GM19463 (cell line): Measurements from ENCODE around the gene WDR7.
"Not testable (repeated sequence)": the region's sequence is repeated elsewhere in the genome, so short reads cannot be mapped to it uniquely, and the experiment has no call there.

Source experiments
- ATAC-seq: cut with Tn5 transposase; IDR thresholded peaks from one replicate; pipeline ENCODE4 v1.9.1; 2021; ENCODE audit warnings: mild to moderate bottlenecking, moderate library complexity; ENCODE audit not compliant: unreplicated experiment

Gene WDR7

DNA sequence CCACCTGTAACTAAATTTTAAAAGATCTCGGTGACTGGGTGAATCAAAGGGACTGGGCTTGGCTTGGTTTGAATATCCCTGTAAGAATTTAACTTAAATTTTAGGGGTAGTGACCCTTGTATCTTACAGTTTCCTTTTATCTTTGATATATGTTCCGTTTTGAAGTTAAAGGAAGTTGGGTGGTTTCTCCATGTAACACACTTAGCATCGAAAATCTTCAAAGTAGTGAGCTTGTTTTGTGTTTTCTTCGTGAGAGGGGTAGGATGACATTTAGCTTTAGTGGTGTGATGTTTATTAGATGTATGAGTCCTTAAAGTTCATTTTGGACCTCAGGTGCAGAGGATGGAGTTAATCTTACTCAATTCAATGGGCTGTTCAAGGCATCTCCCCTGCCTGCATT, 1.6 kb downstream of the WDR7 start:
- no peak for ATAC-seq

DNA sequence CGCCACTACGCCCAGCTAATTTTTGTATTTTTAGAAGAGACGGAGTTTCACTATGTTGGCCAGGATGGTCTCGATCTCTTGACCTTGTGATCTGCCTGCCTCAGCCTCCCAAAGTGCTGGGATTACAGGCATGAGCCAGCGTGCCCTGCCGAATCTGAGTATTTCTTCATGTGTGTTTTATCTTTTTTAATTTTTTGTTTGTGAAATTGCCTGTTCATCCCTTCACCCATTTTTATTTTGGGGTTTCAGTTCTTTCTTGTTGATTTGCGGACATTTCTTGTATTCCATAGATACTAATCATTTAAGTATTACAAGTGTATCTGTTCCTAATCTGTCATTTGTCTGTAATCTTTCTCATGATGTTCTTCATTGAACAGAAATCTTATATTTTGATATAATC, 3.1 kb downstream of the WDR7 start:
- not testable (repeated sequence) for ATAC-seq

DNA sequence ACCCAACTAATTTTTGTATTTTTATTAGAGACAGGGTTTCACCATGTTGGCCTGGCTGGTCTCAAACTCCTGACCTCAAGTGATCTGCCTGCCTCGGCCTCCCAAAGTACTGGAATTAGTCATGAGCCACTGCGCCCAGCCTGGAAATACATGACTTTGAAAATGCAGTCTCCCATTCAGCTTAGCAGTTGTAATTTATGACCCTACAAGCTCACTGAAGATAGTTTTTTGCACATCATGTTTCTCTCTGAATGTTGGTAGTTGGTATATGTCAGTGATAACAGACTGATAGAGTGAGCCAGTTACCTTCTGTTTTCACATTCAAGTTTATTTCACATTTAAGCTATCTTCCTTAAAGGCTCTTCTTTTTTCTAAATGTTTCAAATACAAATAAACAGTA, 7.1 kb downstream of the WDR7 start:
- ATAC-seq, result no peak

DNA sequence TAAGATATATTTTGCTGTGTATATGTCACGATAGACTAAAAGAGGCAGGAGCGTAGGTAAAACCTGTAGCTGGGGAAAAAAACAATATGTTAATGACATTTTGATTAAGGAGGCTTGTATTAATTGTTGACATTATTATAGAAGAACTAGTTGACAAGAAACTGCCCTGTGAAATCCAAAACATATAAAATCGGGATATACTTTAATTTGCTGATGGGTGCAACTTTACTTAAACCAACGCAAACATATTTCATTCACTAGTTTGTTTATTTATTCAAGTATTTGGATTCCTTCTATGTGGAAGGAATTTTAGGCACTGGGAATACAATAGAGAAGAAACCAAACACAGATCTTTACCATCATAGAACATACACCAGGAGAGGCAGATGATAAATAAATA, 8.0 kb downstream of the WDR7 start:
- no peak for ATAC-seq

DNA sequence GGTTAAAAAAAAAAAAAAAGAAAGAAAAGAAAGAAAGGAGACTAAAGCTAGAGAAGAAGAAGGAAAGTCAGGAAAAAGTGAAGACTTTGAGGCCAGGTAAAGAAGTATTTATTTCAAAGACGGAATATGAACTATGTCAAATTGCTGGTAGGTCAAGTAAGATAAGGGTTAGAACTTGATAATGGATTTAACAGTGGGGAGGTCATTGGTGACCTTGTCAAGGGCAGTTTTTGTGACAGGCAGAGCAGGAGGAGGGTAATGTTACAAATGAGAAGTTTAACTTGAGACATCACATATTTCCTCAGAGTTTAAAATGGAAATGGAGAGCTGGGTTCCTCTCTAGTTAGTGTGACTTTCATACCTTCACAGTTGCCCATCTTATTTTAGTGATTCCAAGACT, 9.5 kb downstream of the WDR7 start:
- ATAC-seq, result no peak

DNA sequence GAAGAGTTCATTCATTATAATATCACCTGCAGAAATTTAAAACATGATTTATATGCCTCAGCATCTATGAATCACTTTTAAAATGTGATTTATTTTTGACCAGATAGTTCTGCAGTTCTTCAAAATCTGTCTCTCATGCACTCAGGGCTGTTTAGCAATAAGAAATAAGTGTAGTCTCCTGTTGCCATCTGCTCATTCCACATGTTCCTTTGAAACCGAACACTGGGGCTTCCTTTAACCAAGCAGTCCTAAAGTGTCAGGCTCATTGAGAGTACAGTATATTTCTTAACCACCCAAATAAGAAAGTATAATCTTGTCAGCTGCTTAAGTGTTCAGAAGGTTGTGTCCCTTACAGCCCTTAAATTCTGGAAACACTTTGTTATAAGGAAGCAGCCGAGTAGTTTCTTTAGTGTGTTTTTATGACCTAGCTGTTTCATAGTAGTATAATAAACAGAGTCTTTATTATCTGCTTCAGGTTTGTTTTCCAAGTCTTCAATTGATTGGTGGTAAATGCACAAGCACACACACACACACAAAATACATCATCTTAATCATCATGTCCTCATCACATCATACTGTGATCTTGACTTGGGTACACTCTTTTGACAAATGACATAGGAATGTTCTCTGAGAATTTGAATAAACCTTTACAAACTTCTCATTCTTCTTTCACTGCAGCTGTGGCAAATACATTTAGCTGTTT, 10.4 kb downstream of the WDR7 start:
- ATAC-seq, result no peak

DNA sequence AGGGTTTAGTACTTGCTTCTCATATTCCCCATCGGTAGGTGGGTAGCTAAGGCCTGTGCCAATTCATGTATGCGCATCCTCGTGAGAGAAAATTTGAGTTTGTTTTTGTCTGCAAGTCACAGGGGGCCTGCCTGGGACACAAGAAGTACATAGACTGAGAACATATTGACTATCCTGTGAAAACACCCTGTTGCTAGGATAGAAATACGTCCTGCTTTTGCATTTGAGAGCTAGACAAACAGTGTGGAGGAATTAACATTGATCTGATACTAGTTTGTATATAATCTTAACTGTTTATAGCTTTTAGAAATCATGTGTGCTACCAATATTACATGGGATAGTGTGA, 10.9 kb downstream of the WDR7 start:
- no peak for ATAC-seq

DNA sequence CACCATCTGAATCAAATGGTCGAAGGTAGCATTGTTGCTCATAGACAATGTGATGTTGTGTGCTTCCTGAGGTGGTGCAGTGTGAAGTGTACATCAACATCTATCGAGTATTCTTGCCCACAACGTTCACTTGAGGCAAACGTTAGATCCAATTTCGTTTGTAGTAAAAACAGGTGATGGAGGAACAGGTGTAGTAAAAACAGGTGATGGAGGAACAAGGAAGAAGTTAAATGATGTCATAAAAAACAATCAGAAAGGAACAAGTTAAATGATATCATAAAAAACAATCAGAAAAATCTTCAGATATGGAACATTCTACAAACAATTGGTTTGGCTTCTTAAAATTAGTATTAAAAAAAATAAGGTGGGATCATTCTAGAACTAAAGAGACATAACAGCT, 11.3 kb downstream of the WDR7 start:
- no peak for ATAC-seq

DNA sequence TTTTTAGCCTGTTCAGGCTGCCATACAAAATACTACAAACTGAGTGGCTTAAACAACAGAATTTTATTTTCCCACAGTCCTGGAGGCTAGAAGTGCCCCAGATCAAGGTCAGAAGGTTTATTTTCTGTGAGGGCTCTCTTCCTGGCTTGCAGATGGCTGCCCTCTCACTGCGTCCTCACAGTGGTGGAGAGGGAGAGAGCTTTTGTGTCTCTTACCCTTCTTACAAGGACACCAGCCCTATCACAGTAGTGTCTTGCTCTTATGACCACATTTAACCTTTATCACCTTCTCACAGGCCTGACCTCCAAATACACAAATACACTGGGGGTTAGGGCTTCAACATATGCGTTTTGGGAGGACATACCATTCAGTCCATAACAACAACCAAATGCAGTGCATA, 11.7 kb downstream of the WDR7 start:
- ATAC-seq, result no peak

DNA sequence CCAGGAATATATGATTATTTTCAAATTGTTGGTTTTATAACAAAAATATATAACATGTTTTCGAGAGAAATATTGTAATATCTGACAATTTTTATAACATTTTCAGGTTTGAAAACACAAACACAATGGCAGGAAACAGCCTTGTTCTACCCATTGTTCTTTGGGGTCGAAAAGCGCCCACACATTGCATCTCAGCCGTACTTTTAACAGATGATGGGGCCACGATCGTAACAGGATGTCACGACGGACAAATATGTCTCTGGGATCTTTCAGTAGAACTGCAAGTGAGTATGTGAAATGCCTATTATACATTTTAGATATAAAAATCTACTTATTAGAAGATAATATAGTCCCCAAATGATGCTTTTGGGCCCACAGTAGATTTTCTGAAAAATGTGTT, 21.2 kb downstream of the WDR7 start:
- ATAC-seq, result no peak

DNA sequence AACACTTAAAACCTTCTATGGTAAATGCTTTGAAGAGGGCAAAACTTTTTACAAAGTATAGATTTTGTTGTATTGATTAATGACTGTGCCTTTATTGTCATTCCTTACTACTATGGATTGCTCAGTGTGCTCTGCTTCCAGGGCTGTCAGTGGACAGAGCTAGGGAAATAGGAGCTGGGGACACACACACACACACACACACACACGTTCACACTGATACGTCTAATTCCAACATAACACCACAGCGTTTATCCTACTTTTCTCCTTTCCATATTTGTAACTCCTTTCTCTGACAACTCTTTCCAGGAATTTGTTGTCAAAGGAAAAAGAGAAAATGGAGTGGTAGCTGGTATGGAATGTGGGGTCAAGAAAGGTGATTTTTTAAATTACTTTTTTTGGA, 21.8 kb downstream of the WDR7 start:
- no peak for ATAC-seq

DNA sequence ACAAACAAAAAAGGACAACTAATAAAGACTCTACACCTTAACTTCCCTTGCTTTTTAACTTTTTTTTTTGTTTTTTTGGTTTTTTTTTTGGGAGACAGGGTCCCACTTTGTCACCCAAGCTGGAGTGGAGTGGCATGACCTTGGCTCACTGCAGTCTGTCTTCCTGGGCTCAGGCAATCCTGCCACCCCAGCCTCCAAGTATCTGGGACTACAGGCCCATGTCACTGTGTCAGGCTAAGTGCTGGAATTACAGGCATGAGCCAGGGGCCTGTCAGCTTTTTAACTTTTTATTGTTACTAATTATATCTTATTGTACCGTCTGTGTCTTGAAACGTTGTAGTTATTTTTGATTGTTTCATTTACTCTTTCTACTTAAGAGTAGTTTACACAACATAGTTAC, 25.5 kb downstream of the WDR7 start:
- ATAC-seq, result no peak

DNA sequence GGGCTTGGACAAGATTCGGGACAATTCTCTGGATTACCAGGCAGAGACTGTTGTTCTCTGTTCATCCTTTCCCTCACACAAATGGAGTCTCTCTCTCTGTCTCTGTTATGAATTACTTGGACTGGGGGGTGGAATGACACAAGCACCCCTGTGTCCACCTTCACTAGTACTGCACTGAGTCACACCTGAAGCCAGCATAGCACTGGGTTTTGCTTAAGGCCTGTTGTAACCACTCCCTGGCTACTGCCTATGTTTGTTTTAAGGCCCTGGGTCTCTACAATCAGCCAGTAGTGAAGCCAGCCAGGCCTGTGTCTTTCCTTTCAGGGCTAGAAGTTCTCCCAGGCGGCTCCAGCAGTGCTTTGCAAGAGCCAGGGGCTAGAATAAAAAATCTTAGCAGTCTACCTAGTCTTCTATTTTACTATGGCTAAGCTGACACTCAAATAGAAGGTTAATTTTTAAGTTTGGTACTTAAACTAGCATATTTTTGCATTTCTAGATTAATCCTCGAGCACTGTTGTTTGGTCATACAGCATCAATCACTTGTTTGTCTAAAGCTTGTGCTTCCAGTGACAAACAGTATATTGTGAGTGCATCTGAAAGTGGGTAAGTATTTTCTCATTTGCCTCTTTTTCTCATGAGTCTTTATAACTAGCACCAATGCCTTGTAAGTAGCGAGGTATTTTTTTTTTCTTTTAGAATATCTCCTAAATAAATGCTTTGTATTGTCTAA, 27.8 kb downstream of the WDR7 start:
- ATAC-seq, result no peak

DNA sequence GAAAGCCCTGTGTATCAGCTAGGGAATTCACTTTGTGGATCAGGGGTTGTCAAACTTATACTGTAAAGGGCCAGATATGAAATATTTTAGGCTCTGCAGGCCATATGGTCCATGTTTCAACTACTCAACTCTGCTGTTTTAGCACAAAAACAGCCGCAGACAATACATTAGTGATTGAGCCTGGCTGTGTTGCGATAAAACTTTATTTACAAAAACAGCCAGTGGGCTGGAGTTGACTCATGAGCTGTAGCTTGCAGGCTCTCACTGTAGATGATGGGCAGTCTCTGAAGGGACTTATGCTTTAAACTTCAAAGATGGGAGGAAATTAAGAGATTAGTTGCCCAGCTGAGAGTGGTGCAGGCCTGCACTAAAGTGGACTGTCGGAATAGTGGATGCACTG, 33.1 kb downstream of the WDR7 start:
- no peak for ATAC-seq

DNA sequence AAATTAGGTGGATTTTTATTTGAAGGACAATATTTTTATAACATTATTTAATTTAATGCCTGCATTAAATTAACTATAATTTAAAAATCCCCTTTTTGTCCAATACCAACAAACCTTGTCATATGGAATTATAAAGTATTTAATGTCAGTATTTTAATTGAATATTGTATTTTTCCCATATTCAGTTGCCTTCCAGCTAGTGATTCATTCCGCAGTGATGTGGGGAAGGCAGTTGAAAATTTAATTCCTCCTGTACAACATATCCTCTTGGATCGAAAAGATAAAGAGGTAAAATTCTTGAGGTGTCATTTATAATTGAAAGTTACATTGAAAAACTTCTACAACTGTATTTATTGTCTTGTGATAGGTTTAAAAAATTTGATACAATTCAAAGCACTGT, 40.4 kb downstream of the WDR7 start:
- no peak for ATAC-seq

DNA sequence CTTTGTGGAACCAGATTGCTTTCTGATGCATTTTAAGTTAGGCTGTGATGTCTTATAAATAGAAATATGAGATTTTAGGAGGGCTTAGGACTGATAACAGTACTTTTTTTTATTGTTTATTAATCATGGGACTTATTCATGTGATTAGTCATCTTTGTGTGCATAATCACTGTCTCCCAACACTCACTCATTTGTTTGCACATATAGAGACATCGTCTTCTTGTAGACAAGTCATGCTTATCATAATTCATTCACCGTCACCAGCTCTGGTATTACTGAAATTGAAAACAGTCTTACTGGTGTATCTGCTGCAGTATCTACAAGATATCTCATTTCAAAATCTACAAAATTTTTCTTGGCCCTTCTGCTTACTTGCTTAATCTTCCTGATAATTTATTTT, 45.8 kb downstream of the WDR7 start:
- ATAC-seq, result no peak

DNA sequence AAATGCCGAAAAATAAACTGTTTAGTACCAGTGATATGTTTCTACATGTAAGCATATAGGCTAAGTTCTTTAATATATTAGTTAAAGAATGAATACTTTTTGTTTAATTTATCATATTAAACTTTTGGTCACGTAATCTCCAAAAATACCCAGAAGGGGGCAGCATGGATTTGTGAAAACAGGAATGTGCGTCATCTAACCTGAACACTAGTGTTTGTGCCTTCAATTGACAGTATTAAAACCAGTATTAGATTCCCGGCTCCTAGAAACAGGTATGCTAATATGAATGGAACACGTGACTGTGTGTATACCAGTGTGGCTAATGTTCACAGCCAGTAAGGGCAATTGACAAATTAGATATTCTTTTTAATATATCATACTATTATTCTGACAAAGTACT, 51.8 kb downstream of the WDR7 start:
- ATAC-seq, result no peak

DNA sequence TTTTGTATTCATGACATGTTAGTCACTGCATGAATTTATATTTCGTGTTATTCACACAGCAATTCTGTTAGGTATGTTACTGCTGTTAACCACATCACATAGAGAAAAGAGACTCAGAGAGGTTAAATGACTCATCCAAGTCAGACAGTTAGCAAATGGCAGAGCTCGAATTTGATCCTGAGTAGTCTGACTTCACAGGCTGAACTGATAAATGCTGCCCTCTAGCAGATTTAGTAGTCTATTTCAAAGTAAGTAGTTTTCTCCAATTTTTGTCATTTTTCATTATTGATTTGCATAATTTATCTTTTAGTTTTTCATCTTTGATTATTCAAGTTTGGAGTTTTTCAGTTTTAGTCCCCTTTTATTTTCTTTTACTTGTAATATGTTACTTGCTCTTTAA, 58.3 kb downstream of the WDR7 start:
- peak; percentile 100 for ATAC-seq

DNA sequence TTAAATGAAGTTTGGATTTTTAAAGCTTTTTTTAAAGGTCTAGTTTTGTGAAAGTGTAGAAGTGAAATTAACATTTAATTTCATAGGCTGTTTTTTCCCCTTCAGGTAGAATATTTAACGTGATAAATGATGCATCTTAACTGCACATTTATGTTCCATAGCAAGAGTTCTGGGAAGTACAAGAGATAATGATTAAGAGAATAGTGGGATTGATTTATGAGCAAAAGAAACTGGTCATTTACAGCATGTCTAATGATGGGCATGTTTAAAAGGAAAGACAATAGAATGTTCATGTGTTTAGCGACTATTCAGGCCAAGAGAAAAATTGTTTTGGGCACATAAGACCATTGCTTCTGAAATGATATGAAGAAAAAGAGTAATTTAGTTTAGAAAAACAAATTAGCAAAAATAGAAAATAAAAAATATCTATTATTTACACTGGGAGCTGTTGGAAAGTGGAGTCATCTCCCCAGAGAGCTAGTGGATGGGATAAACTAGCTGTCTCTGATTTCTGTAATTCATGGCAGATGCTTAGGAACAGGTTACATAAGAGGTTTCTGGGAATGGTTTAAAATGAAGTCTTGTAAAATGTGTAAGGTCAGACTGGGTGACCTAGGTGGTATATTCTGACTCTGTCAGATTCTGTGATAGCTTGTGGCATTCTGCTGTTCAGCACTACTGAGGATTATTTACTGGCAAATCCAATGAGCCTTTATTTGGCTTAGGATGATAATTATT, 60.7 kb downstream of the WDR7 start:
- ATAC-seq, result no peak

DNA sequence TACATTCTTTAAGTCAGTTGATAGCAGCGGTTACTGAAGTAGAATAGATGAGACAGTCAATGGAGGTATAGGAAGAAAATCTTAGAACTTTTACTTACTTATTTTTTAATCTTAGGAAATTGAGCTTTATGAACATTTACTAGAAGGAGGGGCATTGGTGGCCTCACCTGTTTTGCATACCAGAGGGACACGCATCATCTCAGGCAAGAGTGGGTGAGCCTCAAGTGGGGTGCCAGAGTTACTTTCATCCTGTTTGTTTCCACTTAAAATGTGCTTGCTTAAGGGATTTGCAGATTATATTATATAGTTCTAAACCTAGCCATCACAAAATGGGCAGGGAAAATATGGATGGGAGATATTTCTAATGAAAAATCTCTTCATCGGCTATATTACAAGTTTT, 61.6 kb downstream of the WDR7 start:
- ATAC-seq, result no peak

DNA sequence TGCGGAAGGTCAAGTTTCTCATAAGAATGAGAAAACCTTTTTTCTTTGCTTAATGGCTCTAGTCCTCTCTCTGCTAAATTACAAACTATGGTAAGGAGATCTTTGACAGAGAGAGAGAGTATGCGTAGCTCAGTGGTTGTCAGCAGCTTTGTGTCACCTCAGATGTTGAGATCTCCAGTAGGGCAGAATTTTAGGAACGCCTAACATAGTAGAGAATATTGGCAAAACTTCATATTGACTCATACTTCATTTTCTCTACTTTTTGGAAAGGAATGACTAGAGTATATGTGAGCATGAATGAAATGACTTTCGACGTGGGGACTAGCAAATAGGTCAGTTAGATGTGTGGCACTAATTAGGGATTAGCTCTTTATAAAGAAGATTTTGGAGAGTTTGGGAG, 64.0 kb downstream of the WDR7 start:
- ATAC-seq, result no peak

DNA sequence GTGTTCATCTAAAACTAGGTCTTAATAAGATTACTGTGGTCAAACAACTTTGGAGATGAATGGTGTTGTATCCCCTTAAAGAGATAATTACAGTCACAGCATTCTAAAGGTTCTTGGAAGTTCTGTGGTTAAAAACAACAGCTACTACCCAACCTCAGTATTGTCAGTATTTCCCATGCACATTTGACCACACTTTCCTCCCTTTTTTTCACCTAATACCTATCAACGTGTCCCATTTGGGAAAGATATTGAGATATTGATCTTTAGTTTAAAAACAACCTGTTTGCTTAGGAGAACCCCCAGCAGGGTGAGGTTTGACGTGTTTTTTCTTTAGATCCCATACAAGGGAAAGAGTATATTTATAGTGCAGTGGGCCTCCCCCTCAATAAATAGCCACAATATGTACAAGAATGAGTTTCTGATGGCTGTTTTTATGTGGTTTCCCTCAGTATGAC, 65.6 kb downstream of the WDR7 start:
- no peak for ATAC-seq
